Measurements from ENCODE around the gene RBM19.

RBM19 gene

DNA sequence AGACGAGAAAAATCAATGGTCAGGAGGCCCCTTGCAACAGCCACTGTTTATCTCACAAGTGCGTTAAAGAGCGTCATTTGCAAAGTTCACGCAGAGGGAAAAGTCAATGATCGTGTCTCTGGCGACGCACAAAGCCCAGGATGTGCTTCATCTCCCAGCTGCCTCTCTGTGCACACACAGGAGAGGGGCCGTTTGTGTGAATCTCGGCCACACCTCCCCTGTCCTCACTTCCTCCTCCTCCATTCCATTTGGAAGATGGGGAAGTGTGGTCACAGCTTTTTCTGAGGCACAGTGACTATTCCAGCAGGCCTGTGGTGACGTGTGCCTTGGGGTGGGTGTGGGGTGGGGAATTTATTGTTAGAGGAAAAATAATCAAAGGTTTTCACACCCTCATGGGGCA lies 90.4 kb downstream of the RBM19 start:
- DNase-seq, result no peak

DNA sequence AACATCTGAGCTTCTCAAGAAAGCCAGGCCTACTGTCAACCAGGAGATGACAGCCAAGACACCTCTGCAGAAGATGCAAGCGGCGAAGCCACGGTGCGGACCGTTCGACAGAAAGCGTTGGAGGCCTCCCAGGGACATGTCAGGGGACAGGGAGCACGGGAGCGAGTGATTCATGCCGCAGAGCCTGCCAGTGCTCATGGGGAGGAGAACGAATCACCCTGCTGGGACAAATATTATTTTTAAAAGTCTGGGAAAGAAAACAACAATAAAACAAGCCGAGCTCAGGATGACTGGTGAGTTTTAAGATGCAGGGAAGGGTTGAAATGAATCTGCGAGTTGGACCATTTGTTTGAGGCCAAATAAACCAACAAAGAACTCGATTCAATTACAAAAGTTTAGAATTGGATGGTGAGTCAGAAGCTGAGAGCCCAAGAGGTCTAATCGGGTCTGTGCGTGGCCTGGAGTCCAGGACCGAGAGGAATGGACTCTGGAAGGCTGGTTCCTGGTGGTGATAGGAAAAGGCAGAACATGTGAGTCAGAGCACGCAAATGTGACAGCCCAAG lies 91.0 kb downstream of the RBM19 start:
- DNase-seq, result no peak

DNA sequence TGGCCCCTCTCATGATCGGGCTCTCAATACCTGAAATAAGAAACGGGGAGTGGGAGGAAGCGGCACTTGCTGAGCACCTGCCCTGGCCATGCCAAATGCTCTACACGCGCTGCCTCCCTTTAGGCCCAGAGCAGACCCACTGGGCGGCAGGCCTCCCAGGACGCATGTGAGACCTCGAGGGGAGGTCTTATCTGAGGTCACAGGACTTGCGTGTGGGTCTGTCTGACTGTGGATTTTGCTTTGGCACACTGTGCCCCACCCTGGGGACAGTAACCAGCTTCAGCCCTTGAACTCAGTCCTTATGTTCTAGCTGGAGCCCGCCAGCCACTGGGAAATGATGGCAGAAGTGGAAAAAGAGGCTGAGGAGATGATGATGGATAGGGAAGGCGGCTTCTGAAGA lies 91.8 kb downstream of the RBM19 start:
- no peak for DNase-seq

DNA sequence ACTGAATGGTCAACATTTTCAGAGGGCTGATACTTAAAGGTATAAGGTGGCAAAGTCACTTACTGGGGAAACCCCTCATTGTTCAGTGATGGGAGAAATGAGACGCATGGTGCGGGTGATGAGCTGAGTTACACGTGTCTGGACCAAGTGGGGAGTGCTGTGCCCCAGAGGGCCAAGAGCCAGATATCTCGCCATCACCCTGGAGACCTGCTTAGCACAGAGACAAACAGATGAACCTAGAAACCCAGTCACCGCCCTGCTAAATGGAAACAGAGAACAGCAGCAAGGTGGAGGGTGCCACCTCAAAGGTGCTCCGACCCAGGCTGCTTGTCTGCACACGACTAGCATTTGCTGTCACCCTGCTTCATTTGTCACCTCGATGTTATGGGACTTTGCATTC lies 92.4 kb downstream of the RBM19 start:
- DNase-seq, result no peak

DNA sequence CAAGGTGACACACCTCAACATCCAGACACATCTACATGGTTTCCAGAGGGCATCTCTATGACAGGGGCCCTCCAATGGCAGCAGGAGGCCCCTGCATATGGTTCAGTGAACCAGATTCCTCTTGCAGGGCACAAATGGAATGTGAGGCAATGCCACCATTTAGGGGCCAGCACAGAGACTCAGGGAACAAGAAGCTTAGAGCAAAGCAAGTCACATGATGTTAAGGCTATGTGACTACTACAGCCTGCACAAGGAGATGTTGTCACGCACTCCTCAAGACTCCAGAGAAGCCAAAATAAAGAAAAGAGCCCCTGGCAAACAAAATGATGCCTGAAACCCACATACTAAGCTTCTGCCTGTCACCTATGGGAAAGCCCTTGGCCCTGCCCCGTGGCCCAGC lies 95.2 kb downstream of the RBM19 start:
- no peak for DNase-seq

DNA sequence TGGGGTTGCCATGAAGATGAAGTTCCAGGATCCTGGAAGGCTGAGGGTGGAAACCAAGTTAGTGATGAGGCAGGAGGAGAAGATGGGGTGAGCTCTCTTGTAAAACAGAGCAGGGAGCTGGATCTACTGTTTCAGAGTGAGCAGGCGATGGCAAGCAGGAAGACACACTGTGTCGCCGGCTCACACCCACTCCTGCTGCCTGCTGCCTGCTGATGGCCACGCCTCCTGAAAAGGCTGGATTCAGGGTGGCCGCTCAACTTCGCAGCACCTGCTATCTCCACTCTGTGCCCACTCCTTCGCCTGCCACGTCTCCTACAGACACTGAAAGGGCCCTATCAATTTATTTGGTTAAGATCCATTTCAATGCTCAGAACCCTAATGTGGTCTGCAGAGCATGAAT lies 96.1 kb downstream of the RBM19 start:
- DNase-seq, result no peak

DNA sequence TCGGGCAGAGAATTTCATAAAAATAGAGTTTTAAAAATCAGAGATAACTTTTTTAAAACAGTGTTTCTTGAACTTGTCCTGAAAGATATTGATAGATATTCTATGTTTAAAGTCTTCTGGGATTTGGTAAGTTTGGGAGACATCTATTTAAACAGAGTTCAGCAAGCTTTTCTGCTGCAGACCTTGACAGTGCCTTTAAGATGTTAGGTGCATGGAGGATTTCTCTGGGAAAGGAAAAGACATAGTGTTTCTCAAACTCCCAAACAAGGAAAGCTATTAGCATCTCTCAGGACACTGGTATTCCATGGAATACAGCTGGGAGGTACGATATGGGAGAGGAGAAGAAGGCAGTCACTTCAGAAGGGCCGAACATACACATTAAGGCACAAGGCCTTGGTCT lies 97.8 kb downstream of the RBM19 start:
- DNase-seq, result no peak

DNA sequence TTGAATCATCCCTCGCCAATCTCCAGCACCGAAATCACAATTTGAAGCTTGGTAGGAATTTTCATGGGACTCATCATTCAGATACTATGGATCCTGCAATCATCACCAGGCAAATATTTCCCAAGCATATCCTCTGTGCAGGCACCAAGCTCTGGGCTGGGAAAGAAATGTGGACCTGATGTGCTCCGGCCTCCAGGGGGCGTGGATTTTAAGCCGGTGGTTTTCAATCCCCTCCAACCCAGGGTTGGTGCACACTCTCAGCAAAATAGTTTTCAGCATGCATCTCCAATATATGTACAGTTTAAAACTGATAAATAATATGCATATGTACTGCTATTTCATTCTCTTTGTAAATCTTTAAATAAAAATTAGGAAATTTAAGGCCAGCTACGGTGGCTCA lies 98.9 kb downstream of the RBM19 start:
- no peak for DNase-seq

DNA sequence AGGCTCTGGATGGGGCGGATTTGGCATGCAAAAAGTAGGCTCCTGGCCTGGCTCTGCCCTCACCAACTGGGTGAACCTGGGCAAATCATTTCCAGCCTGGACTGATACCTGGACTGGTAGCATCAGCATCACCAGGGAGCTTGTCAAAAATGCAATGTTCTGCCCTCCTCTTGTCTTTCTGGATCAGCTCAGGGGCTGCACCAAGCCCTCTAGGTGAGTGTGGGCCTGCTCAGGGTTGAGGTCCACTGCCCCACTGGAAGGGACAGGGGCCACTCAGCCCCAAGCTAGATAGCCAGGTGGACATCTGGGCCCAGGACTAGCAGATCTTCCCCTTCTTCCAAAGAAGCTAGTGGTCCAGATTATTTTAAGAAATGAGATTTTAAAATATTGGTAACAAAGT lies 99.6 kb downstream of the RBM19 start:
- no peak for DNase-seq

DNA sequence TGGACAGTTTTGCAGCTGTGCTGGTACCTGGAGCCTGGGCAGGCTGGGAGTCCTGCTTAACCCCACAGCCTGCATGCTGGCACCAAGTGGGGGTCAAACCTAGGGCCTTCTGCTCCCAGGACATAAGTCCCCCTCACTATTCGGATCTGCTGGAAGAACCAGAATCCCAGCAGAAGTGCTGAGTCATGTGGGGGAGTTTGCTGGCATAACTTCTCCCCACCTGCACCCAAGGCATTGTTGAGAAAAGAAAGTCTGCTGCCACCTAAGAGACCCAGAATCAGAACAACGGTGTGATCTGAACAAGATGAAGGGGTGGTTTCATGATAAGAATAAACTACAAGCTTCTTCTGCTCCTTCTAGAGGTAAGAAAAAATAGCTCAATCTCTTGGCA lies 102.7 kb downstream of the RBM19 start:
- DNase-seq, result no peak

DNA sequence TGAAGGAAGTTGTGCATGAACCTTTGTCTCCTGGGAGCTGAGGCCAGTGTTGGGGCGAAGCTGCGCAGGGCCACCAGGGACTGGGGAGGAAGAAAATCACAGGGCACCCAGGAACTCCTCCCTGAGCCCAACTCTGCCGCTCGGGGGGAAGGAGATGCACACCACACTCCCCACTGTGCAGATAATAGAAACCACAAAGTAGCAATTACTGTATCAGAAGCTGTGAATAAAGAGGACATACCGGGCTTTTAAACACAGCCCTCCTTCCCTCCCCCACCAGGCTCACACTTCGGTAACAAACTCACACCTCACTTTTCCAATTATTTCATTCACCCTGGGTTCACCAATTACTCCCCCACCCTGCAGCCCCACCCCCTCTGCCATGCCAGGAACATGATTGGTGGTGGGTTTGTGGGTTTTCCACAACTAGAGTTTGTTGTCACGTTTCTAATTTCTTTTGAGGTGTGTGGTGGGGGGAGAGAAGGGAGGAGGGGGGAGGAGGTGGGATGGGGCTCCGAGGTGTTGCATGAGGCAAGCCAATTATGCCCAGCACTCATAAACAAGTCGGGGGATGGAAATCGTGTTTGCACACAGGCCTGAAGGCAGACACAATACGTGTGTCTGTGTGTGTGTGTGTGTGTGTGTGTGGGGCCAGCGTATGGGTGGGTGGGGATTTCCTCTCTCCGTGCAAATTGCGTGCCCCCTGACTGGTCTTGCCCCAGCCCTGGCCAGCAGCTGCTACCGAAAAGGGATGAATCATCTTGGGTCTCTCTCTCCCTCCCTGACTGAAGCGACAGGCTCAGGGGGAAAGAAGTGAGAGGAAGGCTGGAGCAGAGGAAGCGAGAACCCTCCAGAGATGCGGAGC lies 103.3 kb downstream of the RBM19 start:
- DNase-seq, result no peak

DNA sequence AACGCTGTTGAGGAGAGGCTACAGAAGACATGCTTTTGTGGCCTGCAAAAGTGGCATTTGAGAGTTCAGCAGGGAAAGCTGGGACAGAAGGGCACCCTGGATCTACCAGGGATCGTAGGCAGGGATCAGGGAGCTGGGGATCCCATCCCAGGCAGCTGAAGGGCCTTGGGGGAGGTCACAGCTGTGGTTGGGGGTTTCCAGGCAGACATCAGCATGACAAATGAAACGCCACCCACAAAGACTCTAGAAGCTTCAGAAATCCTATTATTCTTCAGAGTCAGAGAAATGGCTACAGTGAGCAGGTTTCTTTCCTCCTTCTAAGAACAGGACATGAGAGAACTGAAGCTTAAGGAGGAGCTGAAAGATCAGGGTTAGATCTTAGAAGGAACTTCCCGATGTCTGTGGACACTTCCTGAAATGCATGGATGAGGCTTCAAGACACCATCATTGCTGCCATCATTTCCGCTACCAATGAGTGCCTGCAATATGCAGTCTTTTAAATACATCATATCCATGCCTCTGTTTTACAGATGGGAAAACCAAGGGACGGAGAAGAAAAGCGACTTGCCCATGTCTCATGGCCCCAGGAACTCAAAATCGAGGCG lies 104.3 kb downstream of the RBM19 start:
- DNase-seq, result no peak

DNA sequence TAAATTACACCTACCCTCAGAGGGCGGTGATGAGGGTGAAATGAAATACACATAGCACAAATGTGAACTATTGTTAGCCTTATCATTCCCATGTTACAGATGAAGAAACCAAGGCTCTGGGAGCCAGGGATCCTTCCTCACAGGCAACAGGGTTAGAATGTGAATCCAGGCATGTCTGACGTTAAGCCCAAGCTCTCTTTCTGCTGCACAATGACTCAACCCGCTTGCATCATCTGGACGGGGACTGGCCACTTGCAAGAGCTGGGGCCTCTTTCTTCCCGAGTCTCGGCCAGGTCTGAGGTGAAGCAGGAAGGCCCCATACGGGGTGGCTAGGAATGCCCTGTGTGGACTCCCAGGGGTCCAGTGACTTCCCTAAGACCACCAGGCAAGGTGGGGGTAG lies 105.2 kb downstream of the RBM19 start:
- DNase-seq, result peak in 1 of 2 donors; percentile 27

DNA sequence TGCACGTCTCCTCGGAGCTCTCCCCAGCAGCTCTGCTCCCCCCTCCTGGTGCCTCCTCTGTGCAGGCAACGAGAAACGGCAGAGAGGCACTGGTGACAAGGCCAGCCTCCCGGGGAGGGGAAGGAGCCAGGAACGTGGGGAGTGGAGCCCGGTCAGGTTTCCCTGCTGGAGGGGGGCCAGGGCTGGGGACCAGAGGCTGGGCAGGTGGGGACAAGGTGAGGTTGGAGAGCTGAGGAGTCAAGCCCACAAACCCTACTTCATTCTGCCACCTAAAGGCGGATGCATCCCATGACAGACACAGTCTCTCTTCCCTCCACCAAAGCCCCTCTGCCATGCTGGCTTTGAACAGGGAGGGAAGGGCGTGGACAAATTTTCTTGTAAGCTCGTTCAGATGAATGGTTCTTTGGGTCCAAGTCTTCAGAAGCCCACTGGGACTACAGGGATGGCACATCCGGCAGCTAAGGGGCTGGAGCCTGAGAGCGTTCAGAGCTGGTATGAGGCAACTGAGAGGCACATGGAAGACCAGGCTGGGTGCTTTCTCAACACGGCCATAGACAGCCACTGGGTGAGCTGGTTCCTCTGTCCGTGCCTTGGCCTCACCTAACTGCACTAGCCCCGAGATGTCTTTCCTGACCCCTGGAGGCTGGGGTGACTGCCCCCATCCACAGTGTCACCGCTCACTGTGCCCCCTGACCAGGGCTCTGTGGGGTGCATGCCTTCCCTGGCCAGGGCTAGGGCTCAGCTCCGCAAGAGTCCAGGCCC lies 105.9 kb downstream of the RBM19 start:
- no peak for DNase-seq

DNA sequence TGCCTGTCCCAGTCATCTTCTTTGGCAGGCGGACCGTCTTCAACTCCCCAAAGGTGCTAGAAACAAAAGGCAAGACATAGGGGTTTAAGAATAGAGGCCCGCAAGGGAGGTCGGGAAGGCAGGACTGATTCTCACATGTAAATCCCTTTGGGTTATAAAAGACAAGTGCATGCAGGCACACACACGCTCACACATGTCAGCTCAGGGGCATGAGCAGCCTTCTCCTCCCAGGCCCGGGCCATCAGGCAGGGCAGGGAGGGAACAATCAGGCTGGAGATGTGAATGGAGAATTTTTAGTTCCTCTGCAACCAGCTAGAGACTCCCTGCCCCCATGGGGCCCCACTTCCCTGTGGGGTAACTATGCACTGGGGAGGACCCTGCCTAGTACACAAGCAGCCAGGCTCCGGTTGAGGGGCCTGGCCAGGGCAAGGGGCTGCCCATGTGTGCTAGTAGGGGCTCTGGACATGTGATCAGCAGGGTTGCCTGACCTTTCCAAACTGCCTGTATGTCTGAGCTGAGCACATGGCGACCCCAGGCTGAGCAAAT lies 107.2 kb downstream of the RBM19 start:
- DNase-seq, result no peak

DNA sequence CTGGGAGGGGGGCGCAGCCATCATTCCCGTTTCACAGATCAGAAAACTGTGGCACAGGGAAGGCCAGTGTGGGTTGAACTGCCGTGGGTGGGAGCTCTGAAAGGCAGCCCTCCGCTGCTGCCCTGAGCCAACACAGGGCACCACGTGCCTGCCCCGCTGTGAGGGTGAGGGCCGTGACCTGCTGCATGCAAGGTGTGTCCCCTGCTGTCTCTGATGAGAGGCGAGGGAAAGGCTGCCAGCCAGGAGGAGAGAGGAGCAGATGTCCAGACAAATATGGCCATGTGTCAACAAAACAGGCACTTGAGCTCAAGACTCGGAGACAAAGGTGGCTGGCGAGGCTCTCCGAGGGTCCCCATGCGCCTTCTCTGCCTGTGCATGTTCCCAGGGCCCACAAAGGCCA lies 108.8 kb downstream of the RBM19 start:
- no peak for DNase-seq

DNA sequence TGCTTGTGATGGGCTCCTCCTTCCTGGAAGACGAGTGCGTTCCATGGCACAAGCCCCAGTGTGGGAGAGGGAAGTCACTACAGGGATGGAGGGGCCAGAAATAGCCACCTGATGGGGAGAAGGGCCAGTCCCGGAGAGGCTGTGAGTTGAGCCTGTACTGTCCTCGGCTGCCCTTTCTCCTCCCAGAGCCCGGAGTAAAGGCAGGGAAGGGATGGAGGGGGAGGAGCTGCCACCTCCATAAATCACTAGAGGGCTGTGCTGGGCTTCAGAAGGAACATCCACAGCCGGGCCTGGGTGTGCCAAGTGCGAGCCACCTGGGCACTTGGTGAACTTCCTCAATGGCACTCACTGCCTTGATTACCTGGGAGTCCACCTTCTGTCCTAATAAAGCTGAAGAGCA lies 110.1 kb downstream of the RBM19 start:
- no peak for DNase-seq

DNA sequence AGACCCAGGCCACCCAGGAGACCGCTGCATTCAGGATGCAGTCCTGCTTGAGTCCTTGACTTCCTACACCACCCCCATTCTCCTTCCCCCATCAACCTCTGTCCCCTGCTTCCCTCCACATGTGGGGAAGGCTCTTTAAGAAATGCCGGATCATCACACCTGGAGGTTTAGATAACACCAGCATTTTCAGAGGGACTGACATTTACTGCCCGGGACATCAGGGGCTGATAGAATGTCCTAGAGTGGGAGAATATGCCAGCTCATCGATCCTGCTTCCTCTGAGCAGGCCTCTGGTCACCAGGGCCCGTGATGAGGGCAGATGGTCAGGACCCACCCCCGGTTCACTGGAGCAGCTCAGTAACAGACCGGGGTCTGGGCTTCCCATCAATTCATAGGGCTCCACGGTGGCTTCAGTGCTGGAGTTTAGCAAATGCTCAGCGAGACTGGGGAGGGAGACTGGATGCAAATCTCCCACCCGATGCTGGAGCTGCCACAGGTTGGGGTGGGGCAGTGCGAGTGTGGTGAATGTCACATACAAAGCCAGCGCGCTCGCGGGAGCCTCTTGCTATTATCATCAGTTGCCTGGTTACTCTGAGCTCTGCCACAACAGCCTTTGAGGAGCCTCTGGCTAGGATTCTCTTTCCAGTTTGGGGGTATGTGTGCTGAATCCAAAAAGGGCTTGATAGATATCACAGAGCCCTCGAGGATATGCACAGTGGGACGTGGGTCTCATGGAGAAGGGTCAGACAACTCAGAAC lies 111.6 kb downstream of the RBM19 start:
- DNase-seq, result no peak

DNA sequence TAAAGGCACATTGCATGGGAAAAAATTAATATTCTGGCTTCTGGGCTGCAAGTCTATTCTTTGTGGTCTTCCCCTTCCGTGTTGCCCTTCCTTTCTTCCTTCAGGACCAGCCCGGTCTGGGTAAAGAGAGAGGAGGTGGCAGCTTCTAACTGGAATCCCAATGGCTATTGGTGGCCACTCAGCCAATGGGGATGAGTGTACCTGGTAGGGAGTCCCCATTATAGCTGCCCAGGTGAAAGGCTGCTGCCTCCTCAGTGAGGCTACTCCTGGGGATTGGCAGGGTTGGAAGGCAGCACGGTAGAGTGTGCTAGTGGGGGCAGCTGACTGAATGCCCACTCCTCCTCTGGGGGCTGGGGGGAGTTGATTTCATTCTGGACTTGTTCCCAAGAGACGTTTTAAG lies 112.6 kb downstream of the RBM19 start:
- DNase-seq, result no peak

DNA sequence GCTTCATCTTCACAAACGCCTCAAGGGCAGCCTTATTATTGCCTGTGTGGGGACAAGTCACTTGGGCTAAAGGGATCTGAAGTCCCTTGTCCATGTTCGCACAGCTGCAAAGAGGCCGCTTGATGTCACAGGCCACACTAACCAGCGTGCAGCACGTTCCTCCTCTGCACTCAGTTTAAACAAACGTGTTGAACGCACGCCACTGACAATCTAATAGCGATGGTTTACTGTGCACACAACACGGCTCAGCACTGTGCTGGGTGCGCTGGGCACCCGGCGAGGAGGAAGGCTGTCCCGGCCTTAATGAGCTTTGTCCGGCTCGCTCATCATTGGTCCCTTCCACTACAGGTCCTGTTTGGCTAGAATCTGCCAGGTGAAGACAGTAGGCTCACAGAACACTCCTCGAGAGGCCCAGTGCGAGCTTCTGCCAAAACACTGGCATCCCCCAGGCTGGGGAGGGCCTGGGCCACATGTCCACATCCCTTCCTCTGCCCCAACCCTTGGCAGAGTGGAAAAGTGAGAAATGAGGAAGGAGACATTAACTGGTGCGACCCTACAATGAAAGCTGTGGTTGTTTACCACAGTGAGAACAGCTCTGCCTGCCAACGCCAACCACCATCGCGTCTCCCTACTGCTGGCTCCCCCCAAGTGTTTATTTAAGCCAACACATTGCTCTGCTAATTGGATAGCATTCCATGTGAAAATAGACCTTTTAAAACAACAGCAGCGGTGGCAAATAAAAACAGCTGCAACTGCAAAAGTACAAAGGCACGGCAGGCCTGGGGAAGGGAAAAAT lies 113.2 kb downstream of the RBM19 start:
- DNase-seq, result no peak

DNA sequence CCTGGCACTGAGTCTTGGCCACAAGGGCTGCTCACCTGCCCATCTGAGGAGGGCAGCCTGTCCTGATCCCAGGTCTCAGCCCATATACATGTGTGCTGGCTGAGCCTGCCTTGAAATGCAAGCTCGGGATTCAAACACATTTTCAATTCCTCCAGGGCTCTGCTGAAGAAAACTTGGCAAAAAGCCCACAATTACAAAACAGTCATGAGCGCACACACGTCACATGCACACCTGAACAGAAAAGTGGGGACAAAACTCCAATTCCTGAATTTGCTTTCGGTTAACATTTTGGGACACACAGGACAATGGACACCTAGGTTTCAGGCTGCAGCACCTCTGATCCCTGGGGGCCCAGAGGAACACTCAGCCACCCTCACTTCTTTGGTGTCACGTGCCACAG lies 113.9 kb downstream of the RBM19 start:
- DNase-seq, result no peak
